Stimulated activated CD4-positive, alpha-beta T cell treated with anti-CD3 and anti-CD28 coated beads, Interleukin-1b, Interleukin-23, amount 100 ng/mL, for 1 hour (primary cell): Measurements from ENCODE around the gene NOP10.
"Not testable (repeated sequence)": the region's sequence is repeated elsewhere in the genome, so short reads cannot be mapped to it uniquely, and the experiment has no call there.

Source experiments
- DNase-seq, 2 donors: peaks; one replicate each; pipeline ENCODE4 v3.0.0-alpha.2; 2020; ENCODE audit warnings: low read depth in 2 of 2

Gene NOP10

DNA sequence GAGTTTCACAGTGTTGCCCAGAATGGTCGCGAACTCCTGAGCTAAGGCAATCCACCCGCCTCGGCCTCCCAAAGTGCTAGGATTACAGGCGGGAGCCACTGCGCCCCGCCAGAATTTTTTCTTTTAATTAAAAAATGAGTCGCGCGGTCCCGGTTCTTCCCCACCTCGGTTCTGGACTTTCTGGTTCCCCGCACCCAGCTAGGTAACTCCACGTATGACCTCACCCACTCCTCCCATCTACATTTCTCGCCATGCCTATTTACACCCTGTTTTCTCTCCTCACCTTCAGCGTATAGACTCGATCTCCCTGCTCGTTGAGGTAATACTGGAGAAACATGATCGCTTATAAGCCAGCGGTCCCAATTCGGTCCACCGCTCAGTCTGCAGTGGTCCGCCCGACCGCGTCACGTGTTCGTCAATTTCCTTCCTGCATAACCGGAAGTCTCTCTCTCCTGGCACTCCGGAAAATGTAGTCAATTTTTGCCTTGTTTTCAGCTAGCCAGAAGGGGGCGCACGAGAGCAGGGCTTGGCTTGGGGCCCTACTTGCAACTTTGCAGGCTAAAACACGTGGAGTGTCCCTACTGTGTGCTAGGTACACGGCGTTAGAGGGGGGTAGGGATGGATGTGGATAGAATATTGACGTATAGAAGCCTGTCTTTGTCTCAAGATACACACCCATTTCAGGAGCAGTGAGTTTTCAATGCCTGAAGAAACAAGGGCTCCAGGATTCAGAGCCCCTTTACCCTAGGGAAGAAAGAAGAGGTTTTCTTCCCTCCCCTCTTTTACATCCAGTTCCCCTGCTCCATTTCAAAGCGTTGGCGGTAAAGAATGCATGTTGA is at the start of gene NOP10, which contains the start of gene NUTM1:
Gene NOP10, minus strand, starts transcription at position 400 of the 839 bp plus-strand sequence. Its CDS starts 63 bp downstream, at position 337.
Gene NUTM1, plus strand, starts transcription at position 579 of the 839 bp plus-strand sequence. CDS start 382 bp downstream, outside the sequence.
- DNase-seq = peak; percentile 85 to 97

DNA sequence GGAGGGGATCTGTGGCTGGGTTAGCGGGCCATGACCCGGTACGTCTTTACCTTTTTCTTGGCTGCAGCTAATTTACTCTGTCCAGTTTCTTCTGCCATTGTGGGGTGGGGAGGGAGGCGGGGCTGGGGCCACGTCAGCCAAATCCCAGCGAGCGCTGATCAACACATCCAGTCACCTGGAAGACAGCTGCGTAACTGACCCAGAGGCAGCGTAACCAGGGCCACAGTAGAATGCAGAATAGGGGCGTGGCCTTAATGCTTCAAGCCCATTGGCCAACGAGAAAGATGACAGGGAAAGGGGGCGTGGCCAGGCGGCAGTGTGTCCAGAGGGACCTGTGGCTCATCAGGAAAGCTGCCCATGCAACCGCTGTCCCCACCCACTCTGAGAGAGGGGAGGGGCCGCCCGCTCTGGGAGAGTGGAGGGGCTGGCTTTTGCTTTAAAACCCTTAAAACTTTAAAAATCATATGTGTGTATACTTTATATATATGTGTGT is 46.7 kb upstream of the NOP10 start:
- DNase-seq = not testable (repeated sequence)

DNA sequence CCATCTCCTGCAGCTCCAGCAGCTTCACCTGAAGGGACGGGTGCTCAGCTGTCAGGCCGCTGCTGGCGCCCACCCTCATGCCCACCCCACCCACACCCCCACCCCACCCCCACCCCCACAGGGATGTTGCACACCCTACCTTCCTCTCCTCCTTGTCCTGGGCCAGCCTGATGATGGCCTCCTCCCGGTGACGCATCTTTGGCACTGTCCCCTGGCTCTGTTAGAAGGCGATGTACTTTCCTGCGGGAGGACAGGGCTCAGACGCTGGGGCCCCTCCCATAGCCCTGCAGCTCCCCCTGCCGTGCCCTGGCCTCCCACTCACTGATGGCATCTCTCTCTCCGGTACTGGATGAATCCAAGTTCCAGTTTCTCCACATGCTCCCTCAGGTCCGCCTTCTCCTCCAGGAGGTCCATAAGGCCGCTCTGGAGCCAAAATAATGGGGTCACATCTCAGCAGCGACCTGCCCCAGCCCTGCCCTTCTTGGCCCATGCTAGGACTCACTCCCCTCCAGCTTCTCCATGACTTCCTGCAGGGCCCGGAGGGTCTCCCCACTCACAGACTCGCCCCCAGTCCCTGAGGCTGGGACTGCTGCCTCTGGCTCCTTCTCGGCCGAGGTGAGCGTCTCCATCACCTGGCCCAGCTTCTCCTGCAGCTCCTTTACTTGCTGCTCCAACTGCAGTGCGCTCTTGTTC is 39.0 kb upstream of the NOP10 start:
- DNase-seq = not testable (repeated sequence)

GRCh38 chr15:34380491-34380890 is 37.6 kb upstream of the NOP10 start:
- DNase-seq = not testable (repeated sequence)

GRCh38 chr15:34376856-34377255 is 33.9 kb upstream of the NOP10 start:
- DNase-seq = no peak

DNA sequence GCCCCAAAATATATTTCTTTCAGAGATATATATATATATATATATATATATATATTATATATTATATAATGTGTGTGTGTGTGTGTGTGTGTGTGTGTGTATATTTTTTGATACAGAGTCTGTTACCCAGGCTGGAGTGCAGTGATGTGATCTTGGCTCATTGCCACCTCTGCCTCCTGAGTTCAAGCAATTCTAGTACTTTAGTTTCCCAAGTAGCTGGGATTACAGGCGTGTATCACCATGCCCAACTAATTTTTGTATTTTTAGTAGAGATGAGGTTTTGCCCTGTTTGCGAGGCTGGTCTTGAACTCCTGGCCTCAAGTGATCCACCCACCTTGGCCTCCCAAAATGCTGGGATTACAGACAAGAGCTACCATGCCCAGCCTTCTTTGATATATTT is 32.6 kb upstream of the NOP10 start:
- DNase-seq = not testable (repeated sequence)

DNA sequence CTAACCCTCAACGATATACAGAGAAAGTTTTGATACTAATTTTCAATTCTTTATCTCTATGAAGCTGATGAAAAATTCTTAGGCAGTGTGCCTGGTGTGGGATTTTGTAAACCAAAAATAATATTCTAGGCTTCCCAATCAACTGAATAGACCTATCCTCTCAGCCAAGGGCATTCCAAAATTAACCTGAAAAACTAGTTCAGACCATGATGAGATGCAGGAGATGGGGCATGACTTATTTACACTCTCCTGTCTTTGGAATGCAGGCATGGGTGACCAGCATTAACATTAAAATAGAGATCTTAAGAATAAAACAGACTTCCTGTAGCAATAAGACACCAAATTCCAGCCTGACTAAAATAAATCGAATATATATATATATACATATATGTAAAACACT is 31.9 kb upstream of the NOP10 start:
- DNase-seq = no peak

DNA sequence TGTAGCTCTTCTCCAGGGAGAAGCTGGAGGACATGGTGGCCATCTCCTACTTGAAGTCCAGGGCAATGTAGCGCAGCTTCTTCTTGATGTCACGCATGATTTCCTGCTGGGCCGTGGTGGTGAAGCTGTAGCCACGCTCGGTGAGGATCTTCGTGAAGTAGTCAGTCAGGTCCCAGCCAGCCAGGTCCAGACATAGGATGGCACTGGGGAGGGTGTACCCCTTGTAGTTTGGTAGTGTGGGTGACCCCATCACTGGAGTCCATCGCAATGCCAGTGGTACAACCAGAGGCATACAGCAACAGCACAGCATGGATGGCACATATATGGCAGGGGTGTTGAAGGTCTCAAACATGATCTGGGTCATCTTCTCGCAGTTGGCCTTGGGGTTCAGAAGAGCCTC is 31.0 kb upstream of the NOP10 start:
- DNase-seq = no peak

DNA sequence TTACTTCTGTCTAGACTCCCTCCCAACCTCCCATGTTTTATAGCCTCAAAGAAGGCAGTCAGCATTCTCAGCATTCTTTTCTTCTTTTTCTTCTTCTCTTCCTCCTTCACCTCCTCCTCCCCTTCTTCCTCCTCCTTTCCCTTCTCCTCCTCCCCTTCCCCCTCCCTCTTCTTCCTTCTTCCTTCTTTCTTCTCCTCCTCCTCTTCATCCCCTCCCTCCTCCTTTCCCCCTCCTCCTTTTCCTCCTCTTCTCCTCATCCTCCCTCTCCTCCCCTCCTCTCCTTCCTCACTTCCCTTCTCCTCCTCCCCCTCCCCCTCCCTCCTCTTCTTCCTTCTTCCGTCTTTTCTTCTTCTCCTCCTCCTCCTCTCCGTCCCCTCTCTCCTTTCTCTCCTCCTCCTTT is 27.7 kb upstream of the NOP10 start:
- no peak for DNase-seq

GRCh38 chr15:34370129-34370528 is 27.2 kb upstream of the NOP10 start:
- DNase-seq = no peak

- peak; percentile 68 to 78 for DNase-seq
Observed at GRCh38 chr15:34367101-34368081, 24.5 kb upstream of the NOP10 start, which contains the start of gene LPCAT4. TSS of gene LPCAT4 (minus strand) at chr15:34367196. CDS start at chr15:34367100, 96 bp downstream.

DNA sequence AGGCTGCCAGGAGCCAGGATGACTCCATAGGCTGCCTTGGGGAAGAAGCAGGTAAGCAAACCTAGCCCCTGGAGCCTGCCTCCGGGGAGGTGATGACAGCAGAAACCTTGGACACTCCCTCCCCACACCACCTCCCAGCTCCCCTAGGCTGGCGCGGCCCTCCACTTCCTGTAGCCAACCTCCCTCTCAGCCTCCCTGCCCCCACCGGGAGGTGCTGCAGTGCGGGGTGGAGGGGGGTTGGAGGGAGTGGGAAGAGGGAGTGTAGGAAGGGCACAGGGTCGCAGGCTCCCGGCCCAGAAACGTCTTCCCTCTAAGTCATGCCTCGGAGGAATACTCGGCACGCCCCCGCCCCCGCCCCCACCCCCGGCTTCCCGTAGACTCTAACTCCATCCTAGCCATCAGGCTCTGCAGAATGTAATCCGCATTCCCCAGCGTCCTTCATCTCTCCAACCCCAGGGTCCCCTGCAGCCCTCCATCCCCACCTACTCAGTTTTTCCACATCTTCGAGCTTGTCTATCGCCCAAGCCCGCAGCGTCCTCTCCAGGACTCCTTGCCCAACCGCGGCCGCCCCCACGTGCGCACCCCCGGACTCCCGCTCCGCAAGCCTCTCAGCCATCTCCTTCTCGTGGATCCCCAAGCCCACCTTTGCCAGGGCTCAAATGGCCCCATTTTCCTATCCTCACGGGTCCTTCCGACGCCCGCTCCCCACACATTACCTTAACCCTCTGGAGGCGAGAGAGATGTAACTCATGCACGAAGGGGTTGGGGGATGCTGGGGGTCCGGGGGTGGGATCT is 23.5 kb upstream of the NOP10 start:
- peak in 1 of 2 donors; percentile 9 for DNase-seq

DNA sequence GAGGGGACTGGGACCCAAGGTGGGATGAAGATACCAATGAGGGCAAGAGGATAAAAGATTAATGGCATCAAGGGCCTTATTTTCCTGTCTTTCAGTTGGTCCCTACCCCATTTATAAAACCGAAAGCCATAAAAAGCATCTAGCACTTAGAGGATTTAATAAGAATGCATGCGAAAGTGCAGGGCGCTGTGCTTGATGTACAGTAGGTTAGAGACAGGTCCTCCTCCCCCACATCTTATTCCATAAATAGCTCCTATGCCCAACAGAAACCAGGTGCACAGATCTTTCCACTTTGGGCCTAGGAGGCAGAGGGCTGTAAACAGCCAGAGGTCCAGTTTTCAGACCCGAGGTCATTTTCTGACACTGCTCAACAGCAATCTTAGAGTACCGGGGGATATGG is 22.9 kb upstream of the NOP10 start:
- no peak for DNase-seq

DNA sequence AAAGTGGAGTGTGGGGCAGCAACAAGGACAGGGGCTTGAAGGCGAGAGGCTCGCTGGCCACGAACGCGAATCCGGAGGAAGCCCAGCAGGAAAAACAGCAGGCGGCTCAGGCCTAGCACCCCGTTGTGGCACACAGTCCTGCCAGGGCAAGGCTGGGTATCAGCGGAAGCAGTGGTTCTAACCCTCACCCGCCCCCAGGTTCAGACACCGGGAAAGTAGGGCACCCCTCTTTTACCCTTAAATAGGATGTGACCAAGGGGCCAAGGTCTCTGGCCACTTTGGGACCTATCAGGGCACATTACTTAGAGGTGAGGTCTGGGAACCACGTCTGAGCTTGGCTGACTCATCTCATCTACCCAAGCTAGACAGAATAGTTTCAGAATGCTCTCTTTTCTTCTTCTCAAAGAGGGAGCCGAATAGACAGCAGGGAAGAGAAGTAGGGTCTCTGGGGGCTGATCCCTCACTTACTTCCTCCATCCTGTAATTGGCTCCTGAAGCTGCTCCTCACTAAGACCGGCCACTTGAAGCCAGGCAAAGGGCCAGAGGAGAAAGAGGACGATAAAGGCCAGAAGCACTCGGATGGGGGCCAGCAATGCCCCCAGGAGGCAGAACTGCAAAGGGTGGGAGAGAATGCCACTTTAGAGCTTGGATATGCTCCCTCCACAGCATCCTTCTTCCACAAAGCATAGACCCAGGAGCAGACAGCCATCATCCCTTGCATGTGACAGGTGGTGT is 22.3 kb upstream of the NOP10 start:
- no peak for DNase-seq

- DNase-seq = no peak
Observed at GRCh38 chr15:34364041-34364440, 21.1 kb upstream of the NOP10 start.

DNA sequence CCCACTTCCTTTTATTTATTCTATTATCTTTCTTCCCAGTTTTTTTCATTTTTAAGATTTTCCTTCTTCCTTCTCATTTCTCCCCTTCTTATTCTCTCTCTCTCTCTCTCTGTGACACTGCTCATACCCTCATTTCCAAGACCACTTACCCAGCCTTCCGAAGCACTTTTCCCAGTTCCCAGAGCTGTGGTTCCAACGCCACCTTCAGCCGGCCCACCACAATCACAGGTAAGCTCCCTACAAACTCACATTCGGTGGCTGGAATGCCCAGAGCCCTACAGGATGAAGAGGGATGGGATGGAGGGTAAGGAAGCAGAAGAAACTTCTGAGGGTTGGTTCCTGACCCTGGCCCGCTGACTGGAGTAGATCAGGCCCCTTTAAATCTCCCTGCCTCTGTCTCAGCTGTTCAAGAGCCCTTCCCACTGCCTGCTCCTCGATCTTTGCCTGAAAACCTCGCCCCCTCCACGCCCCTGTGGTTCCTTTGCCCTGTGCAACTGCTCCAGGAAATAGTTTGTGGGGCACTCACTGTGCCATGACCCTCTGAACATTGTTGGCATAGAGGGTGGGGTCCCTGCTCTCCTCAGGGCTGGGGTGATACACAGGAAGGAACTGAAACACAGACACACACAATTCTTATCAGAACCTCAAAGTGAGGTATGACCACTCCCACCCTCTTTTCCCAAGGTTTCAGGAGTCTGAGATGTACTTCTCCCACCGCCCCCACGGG is 19.3 kb upstream of the NOP10 start:
- DNase-seq = no peak

DNA sequence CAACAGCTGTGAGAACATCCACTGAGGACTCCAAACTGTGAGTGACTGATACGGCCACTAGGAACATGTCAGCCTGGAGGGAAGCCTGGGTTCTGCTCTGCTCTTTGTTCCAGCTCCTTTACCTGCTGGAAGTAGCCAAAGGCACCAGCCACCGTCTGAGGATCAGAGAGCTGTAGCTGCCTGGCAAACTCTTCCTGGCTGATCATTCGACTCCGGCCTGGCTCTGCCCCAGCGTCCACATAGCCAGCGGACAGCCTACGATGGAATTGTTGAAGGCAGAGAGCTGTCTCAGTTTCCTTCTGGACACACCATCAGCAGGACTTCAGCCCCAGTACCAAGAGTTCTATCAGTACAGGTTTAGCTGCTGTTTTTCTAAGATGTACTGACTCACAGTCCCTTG is 18.3 kb upstream of the NOP10 start:
- no peak for DNase-seq

- no peak for DNase-seq
Observed at GRCh38 chr15:34360298-34360697, 17.4 kb upstream of the NOP10 start.

DNA sequence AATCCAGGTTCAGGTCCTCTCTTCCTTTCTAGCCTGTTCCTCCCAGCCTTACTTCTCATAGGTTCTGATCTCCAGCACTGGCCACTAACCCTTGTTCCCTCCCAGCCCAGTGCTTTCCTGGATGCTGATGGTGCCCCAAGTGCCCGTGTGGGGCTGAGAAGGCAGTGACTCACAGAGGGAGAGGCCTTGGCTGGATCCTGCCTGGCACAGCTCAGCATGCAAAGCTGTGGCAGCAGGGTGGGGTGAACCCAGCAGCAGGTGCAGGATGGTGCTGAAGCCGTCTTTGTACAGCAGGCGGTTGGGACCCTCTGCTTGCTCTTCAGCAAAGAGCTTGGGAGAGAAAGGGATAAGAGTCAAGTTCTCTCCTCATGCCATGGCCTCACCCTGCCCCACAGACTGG is 16.5 kb upstream of the NOP10 start:
- DNase-seq = no peak
